Heart right ventricle (tissue), 16 donors: Measurements from ENCODE around the gene NFKBIZ. TPM values are rescaled to one million over a fixed set of nuclear protein-coding genes. Genes with fewer than 3 reads are reported as not detected.

Experiments used
- ATAC-seq, 8 donors: fragments of 200-7000 bp; cut with Tn5 transposase; one replicate each; pipeline ENCODE4 v1.9.1; 2020; ENCODE audit warnings: mild to moderate bottlenecking in 8 of 8, moderate library complexity in 8 of 8, moderate number of reproducible peaks in 1 of 8
- DNase-seq, 2 donors: peaks; one replicate each; pipeline ENCODE4 v3.0.0-alpha.2; 2020
- H3K27ac ChIP-seq, 10 donors: fragments of 200-600 bp; sonication (generic) in 2 of 10; one replicate each; pipeline versions ENCODE4 v1.5.0 to v1.8.0; 2020 to 2022; ENCODE audit warnings: mild to moderate bottlenecking in 3 of 10
- H3K27me3 ChIP-seq, 7 donors: fragments of 200-600 bp; one replicate each; pipeline ENCODE4 v1.8.0; 2021 to 2022; ENCODE audit warnings: mild to moderate bottlenecking in 2 of 7
- H3K36me3 ChIP-seq, 9 donors: fragments of 200-600 bp; sonication (generic) in 1 of 9; one replicate each; pipeline versions ENCODE4 v1.5.0 to v1.8.0; 2020 to 2022; ENCODE audit warnings: mild to moderate bottlenecking in 2 of 9
- H3K4me1 ChIP-seq, 9 donors: fragments of 200-600 bp; sonication (generic) in 1 of 9; one replicate each; pipeline versions ENCODE4 v1.5.0 to v1.8.0; 2020 to 2022; ENCODE audit warnings: mild to moderate bottlenecking in 4 of 9
- H3K4me3 ChIP-seq, 10 donors: fragments of 200-600 bp; sonication (generic) in 2 of 10; one replicate each; pipeline versions ENCODE4 v1.5.0 to v1.8.0; 2020 to 2022; ENCODE audit warnings: mild to moderate bottlenecking in 7 of 10, moderate library complexity in 2 of 10
- H3K9me3 ChIP-seq, 11 donors: fragments of 200-600 bp in 10 of 11; sonication (generic) in 2 of 11; one replicate each; pipeline versions ENCODE4 v1.5.0 to v1.8.0; 2013 to 2022; ENCODE audit warnings: mild to moderate bottlenecking in 2 of 11, control low read depth in 1 of 11, moderate library complexity in 1 of 11
- CTCF ChIP-seq, 9 donors: fragments of 200-600 bp; sonication (generic) in 2 of 9; IDR thresholded peaks; one replicate each; pipeline versions ENCODE4 v1.5.0 to v1.8.0; 2021 to 2022; ENCODE audit warnings: antibody characterized with exemption in 9 of 9, mild to moderate bottlenecking in 5 of 9, moderate library complexity in 1 of 9
- WGBS, 2 donors: extraction: QIAGEN DNeasy Blood & Tissue Kit; methylation state at CpG; one replicate each; pipeline ENCODE4 v1.1.7; 2013; ENCODE audit warnings: inconsistent platforms in 1 of 2; 5-methylcytosine and 5-hydroxymethylcytosine counted together
- intact Hi-C, 10 donors: fragments of 100-400 bp; cut with DNase I; formaldehyde crosslinking; loops; one replicate each; pipeline versions ENCODE4 v1.11.1 to v1.14.2; 2022
- polyA plus RNA-seq, 2 donors: library from polyadenylated mRNA; stranded (reverse); fragments of 200-250 nt; gene quantifications; one replicate each; pipeline ENCODE4 v1.2.3, GENCODE V29; 2013
- total RNA-seq, 10 donors: library from RNA; stranded (reverse); fragmentation: NEBNext Ultra II Directional in 3 of 10; extraction: Animal tissue kit (Norgen Biotek cat#: 25700) in 3 of 10; gene quantifications; one replicate each; pipeline versions ENCODE4 v1.2.1 to v1.2.4, GENCODE V29; 2021 to 2023
- donor health status: Arrhythmogenic right ventricular cardiomyopathy.
- donor health status: ischemic (EF 13 %, LVEDD 7.1; RV severe dilation, severe dysfunction).
- donor health status: healthy with polysubstance abuse.
- donor health status: DM: no; HTN: yes; CAD: no.
- donor health status: DM: no; HTN: no; CAD: no.
- donor health status: ischemic (EF 25% LVEDD 6.9; RV normal size, moderate dysfunction).
- donor health status: ischemic (EF 25% LVEDD 5.7; RV mildly dilated, moderate dysfunction).
- donor health status: healthy.
- donor health status: DM: yes; HTN: yes; CAD: no.
- donor health status: Ischemic cardiomyopathy.
- donor health status: ischemic (EF 35%, LVEDD 5.7; RV mildly dilated, moderate dysfunction).
- donor health status: nonischemic (EF 11% LVEDD 7.7; RV severe dilation, severe dysfunction).
- donor health status: DM: yes; HTN: yes; CAD: no.
- donor health status: PGD.
- donor health status: ischemic (EF 29% LVEDD 5.4; RV normal size, mild dysfunction).
- donor health status: nonischemic (EF 23%, LVEDD 6.1; RV moderate dilation, normal function).

NFKBIZ gene
- total and polyA plus RNA-seq, 12 donors = 5.4 to 26.2 (median 11.8) TPM

DNA sequence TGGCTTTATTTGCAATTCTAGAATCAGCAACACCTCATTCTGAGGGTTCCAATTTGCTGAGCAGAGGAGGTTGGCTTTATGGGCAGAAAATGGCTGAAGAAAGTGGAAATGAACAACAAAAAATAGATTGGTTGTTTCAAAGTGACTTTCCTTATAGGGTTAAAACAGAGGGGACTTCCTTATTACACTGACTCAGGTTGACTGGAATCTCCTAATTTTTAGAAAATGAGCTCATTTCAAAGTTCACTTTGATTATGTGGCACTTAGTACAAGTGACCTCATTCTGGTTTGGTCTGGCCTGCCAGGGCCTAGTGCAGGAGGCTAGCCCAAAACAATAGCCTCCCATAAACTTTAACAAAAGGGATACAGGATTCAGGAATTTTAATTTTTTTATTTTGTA is 41.4 kb downstream of the NFKBIZ start:
- ATAC-seq = peak in 1 of 8 donors; percentile 51
- DNase-seq = no peak

GRCh38 chr3:101892648-101893047 is 43.3 kb downstream of the NFKBIZ start:
- TF ChIP-seq CTCF (IDR thresholded peaks at IDR 0.05) = no peak
- Histone ChIP-seq H3K4me1 (no peaks in the 10 kb centered on the region), H3K36me3 (no peaks in the 10 kb centered on the region), H3K4me3 (no peak overlapping the region), H3K27me3 (no peaks in the 10 kb centered on the region), H3K9me3 (peaks cover 0 to 30% (median 3%) of the 10 kb centered on the region in 11 donors), H3K27ac (no peak overlapping the region)
- 88 to 95% methylated on average over 1 of the region's 1 CpG for WGBS, 2 donors
- ATAC-seq = no peak
- intact Hi-C loops = no loop called here
- no peak for DNase-seq

More for the DNA sequence above, 41.4 kb downstream of the NFKBIZ start:
- Histone ChIP-seq H3K4me3 (no peak overlapping the region), H3K36me3 (no peaks in the 10 kb centered on the region), H3K27me3 (no peaks in the 10 kb centered on the region), H3K27ac (no peak overlapping the region), H3K4me1 (no peaks in the 10 kb centered on the region), H3K9me3 (peaks cover 0 to 26% (median 0%) of the 10 kb centered on the region in 11 donors)
- no peak for TF ChIP-seq CTCF (IDR thresholded peaks at IDR 0.05)
- intact Hi-C loops = no loop called here

GRCh38 chr3:101896083-101896757 is 46.9 kb downstream of the NFKBIZ start:
- Histone ChIP-seq H3K4me3 (no peak overlapping the region), H3K9me3 (peaks cover 0 to 30% (median 3%) of the 10 kb centered on the region in 11 donors), H3K4me1 (peaks cover 0 to 12% (median 0%) of the 10 kb centered on the region in 9 donors), H3K27me3 (no peaks in the 10 kb centered on the region), H3K36me3 (no peaks in the 10 kb centered on the region), H3K27ac (no peak overlapping the region)
- intact Hi-C loops = no loop called here
- DNase-seq (no peak), ATAC-seq (no peak)
- TF ChIP-seq CTCF (IDR thresholded peaks at IDR 0.05) = no peak
- WGBS, 2 donors = 90 to 93% methylated on average over 2 of the region's 2 CpGs

DNA sequence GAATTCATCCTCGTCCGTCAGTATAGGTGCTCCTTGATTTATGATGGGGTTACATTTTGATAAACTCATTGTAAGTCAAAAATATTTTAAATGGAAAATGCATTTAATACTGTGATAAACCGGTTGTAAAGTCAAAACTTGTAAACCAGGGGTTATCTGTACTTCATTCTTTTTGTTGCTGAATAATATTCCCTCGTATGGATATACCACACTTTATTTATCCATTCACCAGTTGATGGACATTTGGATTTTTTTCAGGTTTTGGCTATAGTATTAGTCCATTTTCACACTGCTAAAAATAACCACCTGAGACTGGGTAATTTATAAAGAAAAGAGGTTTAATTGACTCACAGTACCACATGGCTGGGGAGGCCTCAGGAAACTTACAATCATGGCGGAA is 47.7 kb downstream of the NFKBIZ start:
- Histone ChIP-seq H3K4me3 (no peak overlapping the region), H3K27ac (no peak overlapping the region), H3K4me1 (peaks cover 0 to 12% (median 0%) of the 10 kb centered on the region in 9 donors), H3K9me3 (peaks cover 0 to 30% (median 3%) of the 10 kb centered on the region in 11 donors), H3K27me3 (no peaks in the 10 kb centered on the region), H3K36me3 (no peaks in the 10 kb centered on the region)
- 94 to 95% methylated on average over 5 of the region's 5 CpGs for WGBS, 2 donors
- DNase-seq (no peak), ATAC-seq (no peak)
- intact Hi-C loops = no loop called here
- TF ChIP-seq CTCF (IDR thresholded peaks at IDR 0.05) = no peak
